WTC11 (cell line): ENCODE data around the gene NHSL1. TPM values are rescaled to one million over a fixed set of nuclear protein-coding genes. Genes with fewer than 3 reads are reported as not detected.

Source experiments
- ATAC-seq: fragments of 200-7000 bp; cut with Tn5 transposase; 2 replicates; pipeline ENCODE4 v1.10.0; 2021; ENCODE audit warnings: mild to moderate bottlenecking, moderate library complexity
- CTCF ChIA-PET: fragments of 300-600 bp; sonication (Branson Sonifier 250); formaldehyde crosslinking; loops from one replicate; lab custom pipeline; 2021; ENCODE audit warnings: antibody characterized with exemption; lab: Charles Lee
- POLR2A ChIA-PET: fragments of 350-600 bp; sonication (Branson Sonifier 250); formaldehyde crosslinking; loops from one replicate; lab custom pipeline; 2021; ENCODE audit warnings: antibody characterized with exemption; lab: Charles Lee
- DNase-seq: peaks from one replicate; pipeline ENCODE4 v3.0.0; 2021; ENCODE audit warnings: low spot score
- H3K27ac Mint-ChIP-seq: 2 replicates; pipeline ENCODE4 v1.8.0; 2021; ENCODE audit warnings: mixed read lengths
- H3K27me3 Mint-ChIP-seq: 2 replicates; pipeline ENCODE4 v1.8.0; 2021; ENCODE audit warnings: low read depth, mild to moderate bottlenecking, moderate library complexity, mixed read lengths
- H3K36me3 Mint-ChIP-seq: 2 replicates; pipeline ENCODE4 v1.8.0; 2021; ENCODE audit warnings: mixed read lengths
- H3K4me1 Mint-ChIP-seq: 2 replicates; pipeline ENCODE4 v1.8.0; 2022; ENCODE audit warnings: mixed read lengths
- H3K4me3 Mint-ChIP-seq: 2 replicates; pipeline ENCODE4 v1.8.0; 2021; ENCODE audit warnings: mild to moderate bottlenecking, moderate library complexity, mixed read lengths
- H3K9me3 Mint-ChIP-seq: 2 replicates; pipeline ENCODE4 v1.8.0; 2021; ENCODE audit warnings: mixed read lengths
- CREM ChIP-seq: sonication (generic); formaldehyde crosslinking; IDR thresholded peaks from 2 replicates; pipeline ENCODE4 v1.8.1; 2022; ENCODE audit warnings: mild to moderate bottlenecking, missing genetic modification reagents, moderate library complexity
- EMX1 ChIP-seq: fragments of 250-450 bp; sonication (Bioruptor Pico); IDR thresholded peaks from 2 replicates; pipeline ENCODE4 v1.8.0; 2021; ENCODE audit warnings: mild to moderate bottlenecking
- GABPB1 ChIP-seq: sonication (generic); formaldehyde crosslinking; IDR thresholded peaks from 2 replicates; pipeline ENCODE4 v1.8.1; 2023; ENCODE audit warnings: mild to moderate bottlenecking, missing genetic modification reagents
- GTF2I ChIP-seq: fragments of 250-450 bp; sonication (Bioruptor Pico); conservative IDR thresholded peaks from 2 replicates; pipeline ENCODE4 v1.4.0; 2021; ENCODE audit warnings: mild to moderate bottlenecking
- IRF2 ChIP-seq: sonication (generic); formaldehyde crosslinking; IDR thresholded peaks from 2 replicates; pipeline ENCODE4 v1.8.0; 2022; ENCODE audit warnings: low read depth, missing genetic modification reagents, borderline replicate concordance
- MXD4 ChIP-seq: fragments of 250-450 bp; sonication (Bioruptor Pico); IDR thresholded peaks from 2 replicates; pipeline ENCODE4 v1.8.0; 2021; ENCODE audit warnings: mild to moderate bottlenecking, moderate library complexity, borderline replicate concordance
- MYBL2 ChIP-seq: sonication (generic); formaldehyde crosslinking; IDR thresholded peaks from 2 replicates; pipeline ENCODE4 v1.8.1; 2023; ENCODE audit warnings: mild to moderate bottlenecking, moderate library complexity, missing genetic modification reagents
- NFATC4 ChIP-seq: fragments of 250-450 bp; sonication (Bioruptor Pico); IDR thresholded peaks from 2 replicates; pipeline ENCODE4 v1.9.0; 2021; ENCODE audit warnings: mild to moderate bottlenecking
- NFYB ChIP-seq: sonication (generic); formaldehyde crosslinking; conservative IDR thresholded peaks from 2 replicates; pipeline ENCODE4 v1.8.0; 2022; ENCODE audit warnings: low read depth, missing genetic modification reagents
- OVOL2 ChIP-seq: fragments of 250-450 bp; sonication (Bioruptor Pico); IDR thresholded peaks from 2 replicates; pipeline ENCODE4 v1.9.0; 2021; ENCODE audit warnings: mild to moderate bottlenecking, borderline replicate concordance
- PRRX2 ChIP-seq: fragments of 250-450 bp; sonication (Bioruptor Pico); IDR thresholded peaks from 2 replicates; pipeline ENCODE4 v1.8.0; 2021; ENCODE audit warnings: mild to moderate bottlenecking
- SMAD4 ChIP-seq: sonication (generic); formaldehyde crosslinking; IDR thresholded peaks from 2 replicates; pipeline ENCODE4 v1.8.0; 2022; ENCODE audit warnings: mild to moderate bottlenecking, missing genetic modification reagents
- TCF7 ChIP-seq: sonication (generic); formaldehyde crosslinking; IDR thresholded peaks from 2 replicates; pipeline ENCODE4 v1.8.0; 2022; ENCODE audit warnings: mild to moderate bottlenecking, low read depth, missing genetic modification reagents, moderate library complexity
- TP53 ChIP-seq: sonication (generic); formaldehyde crosslinking; IDR thresholded peaks from 2 replicates; pipeline ENCODE4 v1.8.1; 2023; ENCODE audit warnings: mild to moderate bottlenecking, missing genetic modification reagents
- ZNF121 ChIP-seq: sonication (generic); formaldehyde crosslinking; IDR thresholded peaks from 2 replicates; pipeline ENCODE4 v1.8.0; 2023; ENCODE audit warnings: missing genetic modification reagents
- ZNF396 ChIP-seq: fragments of 250-450 bp; sonication (Bioruptor Pico); IDR thresholded peaks from 2 replicates; pipeline ENCODE4 v1.8.0; 2021; ENCODE audit warnings: mild to moderate bottlenecking, moderate library complexity, borderline replicate concordance
- ZNF423 ChIP-seq: fragments of 250-450 bp; sonication (Bioruptor Pico); IDR thresholded peaks from 2 replicates; pipeline ENCODE4 v2.1.2; 2022; ENCODE audit warnings: mild to moderate bottlenecking, moderate library complexity
- ZNF671 ChIP-seq: fragments of 250-450 bp; sonication (Bioruptor Pico); IDR thresholded peaks from 2 replicates; pipeline ENCODE4 v1.8.0; 2021; ENCODE audit warnings: mild to moderate bottlenecking
- total RNA-seq: library from RNA; stranded (reverse); gene quantifications from 3 replicates; pipeline ENCODE4 v1.2.3, GENCODE V29; 2021
- TF ChIP-seq, protein P1 (sequence below): sonication (generic); formaldehyde crosslinking; IDR thresholded peaks from 2 replicates; pipeline ENCODE4 v1.8.1; 2023; ENCODE audit warnings: mild to moderate bottlenecking, missing genetic modification reagents, moderate library complexity
- TF ChIP-seq, protein P2 (sequence below): sonication (generic); formaldehyde crosslinking; IDR thresholded peaks from 2 replicates; pipeline ENCODE4 v1.8.1; 2023; ENCODE audit warnings: mild to moderate bottlenecking, moderate library complexity, missing genetic modification reagents
- TF ChIP-seq, protein P3 (sequence below): fragments of 200-600 bp; IDR thresholded peaks from 2 replicates; pipeline ENCODE4 v1.8.0; 2022; ENCODE audit warnings: antibody characterized with exemption
- TF ChIP-seq, protein P4 (sequence below): sonication (generic); formaldehyde crosslinking; IDR thresholded peaks from 2 replicates; pipeline ENCODE4 v1.8.1; 2022; ENCODE audit warnings: mild to moderate bottlenecking, missing genetic modification reagents, moderate library complexity, borderline replicate concordance
- TF ChIP-seq, protein P5 (sequence below): sonication (generic); formaldehyde crosslinking; IDR thresholded peaks from 2 replicates; pipeline ENCODE4 v1.8.0; 2022; ENCODE audit warnings: mild to moderate bottlenecking, missing genetic modification reagents

Gene NHSL1
- total RNA-seq, 1 experiment from 2014 or later, result 31.1 TPM

DNA sequence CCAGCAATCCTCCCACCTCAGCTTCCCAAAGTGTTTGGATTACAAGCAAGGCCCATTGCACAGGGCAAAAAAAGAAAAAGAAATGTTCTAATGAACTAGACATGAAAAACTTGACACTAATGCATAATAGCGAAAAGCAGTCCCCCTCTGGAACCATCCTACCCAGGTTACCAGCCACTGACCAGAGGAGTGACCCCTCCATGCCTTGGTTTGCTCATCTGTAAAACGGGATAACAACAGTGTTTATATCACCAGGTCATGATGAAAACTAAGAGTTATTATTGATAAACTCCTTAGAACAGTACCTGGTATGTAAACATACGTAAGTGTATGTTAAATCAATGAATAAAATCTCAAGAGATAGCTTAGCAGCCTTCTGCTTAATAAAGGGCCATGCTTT, 3.3 kb upstream of the NHSL1 start:
- Mint-ChIP-seq H3K4me1 (peaks cover 61% of the 10 kb centered on the region), H3K36me3 (no peaks in the 10 kb centered on the region), H3K9me3 (no peaks in the 10 kb centered on the region), H3K27me3 (no peaks in the 10 kb centered on the region), H3K27ac (no peak overlapping the region), H3K4me3 (no peak overlapping the region)
- no peak for DNase-seq
- no peak for ATAC-seq
- ChIA-PET POLR2A (no interaction called here), CTCF (interaction anchor here (1.9 kb wide), 1 partner anchor 15 kb away, joined by 4 read pairs; no protein-coding TSS in a partner anchor)
- TF ChIP-seq, protein P1, sequence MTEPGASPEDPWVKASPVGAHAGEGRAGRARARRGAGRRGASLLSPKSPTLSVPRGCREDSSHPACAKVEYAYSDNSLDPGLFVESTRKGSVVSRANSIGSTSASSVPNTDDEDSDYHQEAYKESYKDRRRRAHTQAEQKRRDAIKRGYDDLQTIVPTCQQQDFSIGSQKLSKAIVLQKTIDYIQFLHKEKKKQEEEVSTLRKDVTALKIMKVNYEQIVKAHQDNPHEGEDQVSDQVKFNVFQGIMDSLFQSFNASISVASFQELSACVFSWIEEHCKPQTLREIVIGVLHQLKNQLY, result no peak
- TF ChIP-seq, protein P2, sequence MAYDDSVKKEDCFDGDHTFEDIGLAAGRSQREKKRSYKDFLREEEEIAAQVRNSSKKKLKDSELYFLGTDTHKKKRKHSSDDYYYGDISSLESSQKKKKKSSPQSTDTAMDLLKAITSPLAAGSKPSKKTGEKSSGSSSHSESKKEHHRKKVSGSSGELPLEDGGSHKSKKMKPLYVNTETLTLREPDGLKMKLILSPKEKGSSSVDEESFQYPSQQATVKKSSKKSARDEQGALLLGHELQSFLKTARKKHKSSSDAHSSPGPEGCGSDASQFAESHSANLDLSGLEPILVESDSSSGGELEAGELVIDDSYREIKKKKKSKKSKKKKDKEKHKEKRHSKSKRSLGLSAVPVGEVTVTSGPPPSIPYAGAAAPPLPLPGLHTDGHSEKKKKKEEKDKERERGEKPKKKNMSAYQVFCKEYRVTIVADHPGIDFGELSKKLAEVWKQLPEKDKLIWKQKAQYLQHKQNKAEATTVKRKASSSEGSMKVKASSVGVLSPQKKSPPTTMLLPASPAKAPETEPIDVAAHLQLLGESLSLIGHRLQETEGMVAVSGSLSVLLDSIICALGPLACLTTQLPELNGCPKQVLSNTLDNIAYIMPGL (CRISPR knock-in tag), result no peak
- no peak for TF ChIP-seq OVOL2
- no peak for TF ChIP-seq EMX1 (CRISPR knock-in tag)
- TF ChIP-seq, protein P3, sequence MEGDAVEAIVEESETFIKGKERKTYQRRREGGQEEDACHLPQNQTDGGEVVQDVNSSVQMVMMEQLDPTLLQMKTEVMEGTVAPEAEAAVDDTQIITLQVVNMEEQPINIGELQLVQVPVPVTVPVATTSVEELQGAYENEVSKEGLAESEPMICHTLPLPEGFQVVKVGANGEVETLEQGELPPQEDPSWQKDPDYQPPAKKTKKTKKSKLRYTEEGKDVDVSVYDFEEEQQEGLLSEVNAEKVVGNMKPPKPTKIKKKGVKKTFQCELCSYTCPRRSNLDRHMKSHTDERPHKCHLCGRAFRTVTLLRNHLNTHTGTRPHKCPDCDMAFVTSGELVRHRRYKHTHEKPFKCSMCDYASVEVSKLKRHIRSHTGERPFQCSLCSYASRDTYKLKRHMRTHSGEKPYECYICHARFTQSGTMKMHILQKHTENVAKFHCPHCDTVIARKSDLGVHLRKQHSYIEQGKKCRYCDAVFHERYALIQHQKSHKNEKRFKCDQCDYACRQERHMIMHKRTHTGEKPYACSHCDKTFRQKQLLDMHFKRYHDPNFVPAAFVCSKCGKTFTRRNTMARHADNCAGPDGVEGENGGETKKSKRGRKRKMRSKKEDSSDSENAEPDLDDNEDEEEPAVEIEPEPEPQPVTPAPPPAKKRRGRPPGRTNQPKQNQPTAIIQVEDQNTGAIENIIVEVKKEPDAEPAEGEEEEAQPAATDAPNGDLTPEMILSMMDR, result no peak
- no peak for TF ChIP-seq ZNF396
- no peak for TF ChIP-seq IRF2 (CRISPR knock-in tag)
- no peak for TF ChIP-seq CREM (CRISPR knock-in tag)
- no peak for TF ChIP-seq GTF2I (CRISPR knock-in tag)
- TF ChIP-seq PRRX2 (CRISPR knock-in tag), result no peak
- TF ChIP-seq ZNF671, result no peak
- TF ChIP-seq TP53 (CRISPR knock-in tag), result no peak
- TF ChIP-seq MYBL2, result no peak
- no peak for TF ChIP-seq ZNF121
- no peak for TF ChIP-seq ZNF423 (CRISPR knock-in tag)
- TF ChIP-seq SMAD4 (CRISPR knock-in tag), result no peak
- TF ChIP-seq, protein P4, sequence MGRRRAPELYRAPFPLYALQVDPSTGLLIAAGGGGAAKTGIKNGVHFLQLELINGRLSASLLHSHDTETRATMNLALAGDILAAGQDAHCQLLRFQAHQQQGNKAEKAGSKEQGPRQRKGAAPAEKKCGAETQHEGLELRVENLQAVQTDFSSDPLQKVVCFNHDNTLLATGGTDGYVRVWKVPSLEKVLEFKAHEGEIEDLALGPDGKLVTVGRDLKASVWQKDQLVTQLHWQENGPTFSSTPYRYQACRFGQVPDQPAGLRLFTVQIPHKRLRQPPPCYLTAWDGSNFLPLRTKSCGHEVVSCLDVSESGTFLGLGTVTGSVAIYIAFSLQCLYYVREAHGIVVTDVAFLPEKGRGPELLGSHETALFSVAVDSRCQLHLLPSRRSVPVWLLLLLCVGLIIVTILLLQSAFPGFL (CRISPR knock-in tag), result no peak

DNA sequence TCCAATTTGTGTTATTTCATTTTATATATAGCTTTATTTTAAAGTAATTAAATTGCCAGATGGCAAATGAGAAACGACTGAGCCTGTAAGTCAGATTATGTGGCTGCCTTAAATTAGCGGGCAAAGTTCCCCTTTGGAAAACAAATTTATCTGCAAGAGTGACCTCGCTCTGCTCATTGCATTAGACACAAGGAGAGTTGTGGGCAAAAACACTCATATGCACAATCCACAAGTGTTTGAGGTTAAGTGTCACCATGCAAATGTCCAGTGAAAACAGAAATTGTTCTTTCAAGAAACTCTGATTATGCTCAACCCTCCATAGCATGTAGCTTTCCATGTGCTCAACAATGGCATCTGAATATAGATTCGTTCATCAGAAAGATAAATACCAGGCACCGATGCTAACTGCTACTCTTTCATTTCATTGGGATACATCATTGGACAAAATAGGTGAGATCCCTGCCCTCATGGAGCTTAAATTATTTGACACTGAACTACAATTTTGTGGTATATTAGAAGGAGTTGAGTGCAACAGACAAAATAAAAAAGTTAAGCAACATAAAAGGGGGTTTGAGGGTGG, 1.7 kb upstream of the NHSL1 start:
- DNase-seq (no peak), ATAC-seq (no peak)
- TF ChIP-seq GABPB1, result 0 out of 2 replicates have a peak, but pooled peaks have one; percentile 41
- no peak for TF ChIP-seq ZNF423 (CRISPR knock-in tag)
- no peak for TF ChIP-seq EMX1 (CRISPR knock-in tag)
- no peak for TF ChIP-seq NFYB (CRISPR knock-in tag)
- no peak for TF ChIP-seq MXD4 (CRISPR knock-in tag)
- TF ChIP-seq TCF7, result no peak
- TF ChIP-seq, protein P2 (CRISPR knock-in tag), result no peak
- TF ChIP-seq NFATC4 (CRISPR knock-in tag), result no peak
- TF ChIP-seq, protein P5, sequence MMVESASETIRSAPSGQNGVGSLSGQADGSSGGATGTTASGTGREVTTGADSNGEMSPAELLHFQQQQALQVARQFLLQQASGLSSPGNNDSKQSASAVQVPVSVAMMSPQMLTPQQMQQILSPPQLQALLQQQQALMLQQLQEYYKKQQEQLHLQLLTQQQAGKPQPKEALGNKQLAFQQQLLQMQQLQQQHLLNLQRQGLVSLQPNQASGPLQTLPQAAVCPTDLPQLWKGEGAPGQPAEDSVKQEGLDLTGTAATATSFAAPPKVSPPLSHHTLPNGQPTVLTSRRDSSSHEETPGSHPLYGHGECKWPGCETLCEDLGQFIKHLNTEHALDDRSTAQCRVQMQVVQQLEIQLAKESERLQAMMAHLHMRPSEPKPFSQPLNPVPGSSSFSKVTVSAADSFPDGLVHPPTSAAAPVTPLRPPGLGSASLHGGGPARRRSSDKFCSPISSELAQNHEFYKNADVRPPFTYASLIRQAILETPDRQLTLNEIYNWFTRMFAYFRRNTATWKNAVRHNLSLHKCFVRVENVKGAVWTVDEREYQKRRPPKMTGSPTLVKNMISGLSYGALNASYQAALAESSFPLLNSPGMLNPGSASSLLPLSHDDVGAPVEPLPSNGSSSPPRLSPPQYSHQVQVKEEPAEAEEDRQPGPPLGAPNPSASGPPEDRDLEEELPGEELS (CRISPR knock-in tag), result no peak
- POLR2A ChIA-PET, result no interaction called here
- CTCF ChIA-PET, result interaction anchor here (2.5 to 3.1 kb wide), 2 partner anchors 8 to 17 kb away, joined by 8 to 12 read pairs; no protein-coding TSS in a partner anchor
- no peaks in the 10 kb centered on the region for H3K36me3 Mint-ChIP-seq
- no peak overlapping the region for H3K4me3 Mint-ChIP-seq
- no peaks in the 10 kb centered on the region for H3K27me3 Mint-ChIP-seq
- no peaks in the 10 kb centered on the region for H3K9me3 Mint-ChIP-seq
- H3K27ac Mint-ChIP-seq, result peak overlapping the region; percentile 17
- peaks cover 70% of the 10 kb centered on the region for H3K4me1 Mint-ChIP-seq
